Glutamatergic neuron (in vitro differentiated cells): ENCODE results near the gene CST6. TPM values are rescaled to one million over a fixed set of nuclear protein-coding genes. Genes with fewer than 3 reads are reported as not detected.

ENCODE experiments used
- DNase-seq: peaks from one replicate; pipeline ENCODE4 v3.0.0; 2022
- H3K27ac Mint-ChIP-seq: one replicate; pipeline ENCODE4 v1.8.0; 2020; ENCODE audit warnings: mild to moderate bottlenecking, mixed read lengths, inconsistent platforms; ENCODE audit not compliant: unreplicated experiment
- H3K27me3 Mint-ChIP-seq: one replicate; pipeline ENCODE4 v1.8.0; 2020; ENCODE audit warnings: mild to moderate bottlenecking, moderate library complexity, mixed read lengths, inconsistent platforms; ENCODE audit not compliant: unreplicated experiment
- H3K36me3 Mint-ChIP-seq: one replicate; pipeline ENCODE4 v1.8.0; 2020; ENCODE audit warnings: mild to moderate bottlenecking, mixed read lengths, inconsistent platforms; ENCODE audit not compliant: unreplicated experiment
- H3K4me1 Mint-ChIP-seq: one replicate; pipeline ENCODE4 v1.8.0; 2020; ENCODE audit warnings: mild to moderate bottlenecking, low read depth, mixed read lengths, inconsistent platforms; ENCODE audit not compliant: unreplicated experiment
- H3K4me3 Mint-ChIP-seq: one replicate; pipeline ENCODE4 v1.8.0; 2020; ENCODE audit warnings: mild to moderate bottlenecking, mixed read lengths, inconsistent platforms; ENCODE audit not compliant: unreplicated experiment
- H3K9me3 Mint-ChIP-seq: one replicate; pipeline ENCODE4 v1.8.0; 2020; ENCODE audit warnings: mild to moderate bottlenecking, moderate library complexity, mixed read lengths, inconsistent platforms; ENCODE audit not compliant: unreplicated experiment
- CTCF ChIP-seq: fragments of 200-600 bp; sonication (generic); IDR thresholded peaks from one replicate; pipeline ENCODE4 v1.5.0; 2021; ENCODE audit not compliant: partially characterized antibody, unreplicated experiment
- total RNA-seq: library from RNA; stranded (reverse); fragmentation: NEBNext Ultra II Directional; extraction: Animal tissue kit (Norgen Biotek cat#: 25700); gene quantifications from one replicate; pipeline ENCODE4 v1.2.1, GENCODE V29; 2021; ENCODE audit not compliant: unreplicated experiment

The CST6 gene
- total RNA-seq, 1 donor from 2014 or later, result not detected

GRCh38 chr11:66032957-66033735 is 21.3 kb downstream of the CST6 start:
- no peaks in the 10 kb centered on the region for H3K36me3 Mint-ChIP-seq
- TF ChIP-seq CTCF, result no peak

GRCh38 chr11:66035653-66036333 is 24.0 kb downstream of the CST6 start:
- Mint-ChIP-seq H3K9me3 (no peaks in the 10 kb centered on the region), H3K27me3 (no peaks in the 10 kb centered on the region), H3K4me1 (no peaks in the 10 kb centered on the region), H3K4me3 (no peak overlapping the region), H3K36me3 (no peaks in the 10 kb centered on the region), H3K27ac (no peak overlapping the region)
- no peak for DNase-seq
- no peak for TF ChIP-seq CTCF

More at GRCh38 chr11:66032957-66033735, 21.3 kb downstream of the CST6 start:
- DNase-seq, result no peak
- H3K9me3 Mint-ChIP-seq, result no peaks in the 10 kb centered on the region
- no peaks in the 10 kb centered on the region for H3K27me3 Mint-ChIP-seq
- H3K27ac Mint-ChIP-seq, result no peak overlapping the region
- no peak overlapping the region for H3K4me3 Mint-ChIP-seq
- no peaks in the 10 kb centered on the region for H3K4me1 Mint-ChIP-seq

GRCh38 chr11:66036334-66036710 is 24.5 kb downstream of the CST6 start:
- Mint-ChIP-seq H3K4me3 (no peak overlapping the region), H3K4me1 (no peaks in the 10 kb centered on the region), H3K9me3 (no peaks in the 10 kb centered on the region), H3K36me3 (no peaks in the 10 kb centered on the region), H3K27ac (no peak overlapping the region), H3K27me3 (no peaks in the 10 kb centered on the region)
- TF ChIP-seq CTCF, result no peak
- DNase-seq, result no peak

- Mint-ChIP-seq H3K9me3 (peaks cover 2% of the 10 kb centered on the region), H3K27ac (no peak overlapping the region), H3K27me3 (no peaks in the 10 kb centered on the region), H3K4me1 (no peaks in the 10 kb centered on the region), H3K36me3 (no peaks in the 10 kb centered on the region), H3K4me3 (no peak overlapping the region)
- TF ChIP-seq CTCF, result no peak
- DNase-seq, result no peak
These were observed 25.5 kb downstream of the CST6 start for GRCh38 chr11:66037327-66037726.

GRCh38 chr11:66039765-66040164 is 28.0 kb downstream of the CST6 start:
- no peak for TF ChIP-seq CTCF

More at GRCh38 chr11:66039765-66040164, 28.0 kb downstream of the CST6 start:
- DNase-seq, result no peak
- Mint-ChIP-seq H3K27ac (no peak overlapping the region), H3K4me3 (no peak overlapping the region), H3K36me3 (no peaks in the 10 kb centered on the region), H3K4me1 (no peaks in the 10 kb centered on the region), H3K27me3 (peaks cover 1% of the 10 kb centered on the region), H3K9me3 (peaks cover 2% of the 10 kb centered on the region)
